ENCODE measurements around the gene ATP6V1F.

ATP6V1F gene

DNA sequence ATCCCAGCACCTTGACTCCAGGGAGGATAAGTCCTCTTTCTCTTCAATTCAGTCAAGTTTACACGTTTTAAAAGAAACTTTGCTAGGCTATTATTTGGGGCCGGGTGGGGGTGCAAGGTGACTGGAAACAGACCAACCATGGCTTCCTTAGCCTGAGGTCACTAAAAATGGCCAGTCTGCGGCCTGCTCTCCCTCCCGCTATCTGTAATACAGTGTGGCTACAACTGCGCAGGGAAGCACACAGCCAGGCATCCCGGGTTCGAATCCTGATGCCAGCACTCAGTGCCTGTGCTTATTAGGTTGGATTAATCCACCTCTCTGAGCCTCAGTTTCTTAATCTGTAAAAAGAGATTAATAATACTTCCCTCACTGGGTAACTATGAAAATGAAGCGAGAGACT lies 19.5 kb downstream of the ATP6V1F start:
- Histone ChIP-seq H3K4me1 (ENCODE audit: control insufficient read depth, insufficient read depth, low read length) (peaks cover 15% of the 10 kb centered on the region), H3K27me3 (ENCODE audit: control insufficient read depth, insufficient read depth, low read length) (no peaks in the 10 kb centered on the region), H3K9me3 (ENCODE audit: control insufficient read depth, insufficient read depth, low read depth, low read length) (no peaks in the 10 kb centered on the region), H3K9ac (ENCODE audit: low read length) (no peak overlapping the region), H3K27ac (ENCODE audit: low read depth, low read length) (no peak overlapping the region), H3K36me3 (ENCODE audit: control insufficient read depth, insufficient read depth, low read length) (no peaks in the 10 kb centered on the region), H3K4me3 (ENCODE audit: low read depth, low read length) (no peak overlapping the region)

DNA sequence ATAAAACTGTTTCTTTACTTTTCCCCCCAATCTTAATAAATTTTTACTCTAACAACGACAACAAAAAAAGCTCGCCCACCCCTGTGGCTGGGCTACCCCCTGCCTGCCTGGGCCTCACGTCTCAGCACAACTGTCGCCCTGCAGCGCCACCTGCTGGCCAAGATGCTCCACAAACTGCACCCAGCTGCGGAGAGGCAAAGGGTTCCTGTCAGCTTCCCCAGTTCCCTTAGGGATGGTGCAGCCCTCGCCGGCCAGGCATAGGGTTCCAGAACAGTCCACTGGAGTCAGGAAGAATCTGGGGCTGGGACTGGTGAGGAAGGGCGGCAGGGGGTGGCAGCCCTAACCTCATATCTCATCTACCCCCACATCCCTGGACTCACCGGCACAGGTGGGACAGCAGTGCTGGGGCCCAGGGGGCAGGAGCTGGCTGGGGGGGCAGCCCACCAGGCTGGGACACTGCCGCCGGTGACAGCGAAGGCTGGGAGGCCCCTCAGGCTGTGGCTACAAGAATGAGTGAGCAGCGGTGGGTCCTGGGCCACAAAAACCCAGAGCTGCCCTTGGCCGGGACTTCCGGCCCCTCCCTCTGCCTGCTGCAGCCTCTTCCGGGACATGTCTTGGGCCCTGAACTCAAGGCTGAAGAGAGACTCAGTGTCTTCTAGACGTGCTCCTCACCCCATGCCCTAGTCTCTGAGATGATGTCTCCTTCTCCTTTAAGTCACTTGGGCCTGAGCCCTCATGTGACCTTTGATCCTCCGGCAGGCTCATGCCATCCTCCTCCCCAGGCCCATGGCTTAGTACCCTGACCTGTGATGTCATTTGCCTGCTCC lies 21.2 kb downstream of the ATP6V1F start:
- H3K36me3 ChIP-seq (ENCODE audit: control insufficient read depth, insufficient read depth, low read length), result no peaks in the 10 kb centered on the region
- no peaks in the 10 kb centered on the region for H3K27me3 ChIP-seq (ENCODE audit: control insufficient read depth, insufficient read depth, low read length)
- no peak overlapping the region for H3K9ac ChIP-seq (ENCODE audit: low read length)
- H3K9me3 ChIP-seq (ENCODE audit: control insufficient read depth, insufficient read depth, low read depth, low read length), result no peaks in the 10 kb centered on the region
- H3K4me1 ChIP-seq (ENCODE audit: control insufficient read depth, insufficient read depth, low read length), result peaks cover 22% of the 10 kb centered on the region
- H3K4me3 ChIP-seq (ENCODE audit: low read depth, low read length), result no peak overlapping the region
- H3K27ac ChIP-seq (ENCODE audit: low read depth, low read length), result no peak overlapping the region

DNA sequence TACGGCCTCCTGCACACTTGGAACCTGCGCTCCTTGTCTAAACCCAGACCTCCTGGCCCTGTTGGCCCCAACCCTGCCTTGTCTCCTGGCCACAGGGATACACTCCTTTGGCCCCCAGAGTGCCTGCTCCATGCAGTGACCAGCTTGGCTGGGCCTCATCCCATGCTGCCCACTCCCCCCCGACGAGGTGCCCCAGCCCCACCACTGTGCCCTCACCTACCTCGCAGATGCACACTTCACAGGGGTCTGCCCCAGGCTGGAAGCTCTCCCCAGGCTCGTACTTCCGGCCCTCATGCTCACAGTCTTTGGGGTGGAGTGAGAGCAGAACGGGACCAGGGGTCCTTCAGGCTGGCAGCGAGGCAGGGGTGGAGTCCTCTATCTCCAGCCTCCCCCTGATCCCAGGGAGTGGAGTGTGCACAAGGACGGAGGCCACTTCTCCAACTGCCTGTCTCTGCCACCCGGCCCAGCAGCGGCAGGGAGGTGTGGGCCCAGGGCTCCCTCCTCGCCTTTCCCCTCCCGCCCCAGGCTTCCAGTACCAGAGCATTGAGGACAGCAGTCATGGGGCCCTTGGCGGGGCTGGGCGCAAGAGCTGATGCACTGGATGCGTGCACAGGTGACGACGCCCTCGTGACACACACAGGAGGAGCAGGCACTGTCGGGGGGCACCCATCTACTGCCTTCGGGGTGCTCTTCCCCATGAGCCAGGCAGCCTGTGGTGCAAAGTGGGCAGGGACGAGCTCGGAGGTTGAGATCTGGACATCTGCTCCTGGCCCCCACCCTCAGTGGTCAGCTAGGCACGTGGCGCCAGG lies 22.1 kb downstream of the ATP6V1F start:
- Histone ChIP-seq H3K36me3 (ENCODE audit: control insufficient read depth, insufficient read depth, low read length) (no peaks in the 10 kb centered on the region), H3K4me1 (ENCODE audit: control insufficient read depth, insufficient read depth, low read length) (peaks cover 25% of the 10 kb centered on the region), H3K27ac (ENCODE audit: low read depth, low read length) (no peak overlapping the region), H3K9ac (ENCODE audit: low read length) (no peak overlapping the region), H3K9me3 (ENCODE audit: control insufficient read depth, insufficient read depth, low read depth, low read length) (no peaks in the 10 kb centered on the region), H3K27me3 (ENCODE audit: control insufficient read depth, insufficient read depth, low read length) (no peaks in the 10 kb centered on the region), H3K4me3 (ENCODE audit: low read depth, low read length) (no peak overlapping the region)

DNA sequence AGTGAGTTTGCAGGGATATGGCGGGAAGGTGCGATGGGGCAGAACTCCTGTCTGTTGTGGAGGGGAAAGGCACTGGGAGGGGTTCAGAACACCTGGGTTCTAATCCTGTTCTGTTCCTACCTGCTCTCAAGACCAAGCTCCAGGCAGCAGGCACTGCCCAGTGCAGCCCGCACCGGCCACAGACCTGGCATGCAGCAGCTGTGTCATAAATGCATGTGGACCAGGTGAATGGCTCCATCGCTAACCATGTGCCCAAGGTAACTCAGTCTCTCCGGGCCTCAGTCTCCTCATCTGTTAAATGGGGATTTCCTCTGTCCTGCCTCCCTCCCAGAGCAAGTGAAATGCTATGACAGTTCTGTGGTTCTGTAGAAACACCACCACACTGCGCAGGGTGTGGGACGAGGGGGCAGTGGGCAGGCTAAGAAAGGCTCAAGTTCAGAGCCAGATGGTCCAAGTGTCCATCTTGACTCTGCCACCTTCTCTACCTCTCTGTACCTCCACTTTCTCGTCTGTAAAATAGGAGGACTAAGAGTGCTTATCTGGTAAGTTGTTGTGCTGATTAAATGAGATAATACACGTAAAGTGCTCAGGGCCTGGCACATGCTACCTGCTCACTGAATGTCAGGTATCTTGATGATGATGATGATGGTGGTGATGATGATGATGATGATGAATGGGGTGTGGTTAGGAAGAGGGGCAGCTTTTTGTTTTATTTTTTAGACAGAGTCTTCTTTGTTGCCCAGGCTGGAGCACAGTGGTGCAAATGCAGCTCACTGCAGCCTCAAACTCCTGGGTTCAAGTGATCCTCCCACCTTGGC lies 22.9 kb downstream of the ATP6V1F start:
- Histone ChIP-seq H3K27ac (ENCODE audit: low read depth, low read length) (no peak overlapping the region), H3K4me3 (ENCODE audit: low read depth, low read length) (no peak overlapping the region), H3K4me1 (ENCODE audit: control insufficient read depth, insufficient read depth, low read length) (peaks cover 28% of the 10 kb centered on the region), H3K9ac (ENCODE audit: low read length) (no peak overlapping the region), H3K27me3 (ENCODE audit: control insufficient read depth, insufficient read depth, low read length) (no peaks in the 10 kb centered on the region), H3K9me3 (ENCODE audit: control insufficient read depth, insufficient read depth, low read depth, low read length) (no peaks in the 10 kb centered on the region), H3K36me3 (ENCODE audit: control insufficient read depth, insufficient read depth, low read length) (no peaks in the 10 kb centered on the region)

DNA sequence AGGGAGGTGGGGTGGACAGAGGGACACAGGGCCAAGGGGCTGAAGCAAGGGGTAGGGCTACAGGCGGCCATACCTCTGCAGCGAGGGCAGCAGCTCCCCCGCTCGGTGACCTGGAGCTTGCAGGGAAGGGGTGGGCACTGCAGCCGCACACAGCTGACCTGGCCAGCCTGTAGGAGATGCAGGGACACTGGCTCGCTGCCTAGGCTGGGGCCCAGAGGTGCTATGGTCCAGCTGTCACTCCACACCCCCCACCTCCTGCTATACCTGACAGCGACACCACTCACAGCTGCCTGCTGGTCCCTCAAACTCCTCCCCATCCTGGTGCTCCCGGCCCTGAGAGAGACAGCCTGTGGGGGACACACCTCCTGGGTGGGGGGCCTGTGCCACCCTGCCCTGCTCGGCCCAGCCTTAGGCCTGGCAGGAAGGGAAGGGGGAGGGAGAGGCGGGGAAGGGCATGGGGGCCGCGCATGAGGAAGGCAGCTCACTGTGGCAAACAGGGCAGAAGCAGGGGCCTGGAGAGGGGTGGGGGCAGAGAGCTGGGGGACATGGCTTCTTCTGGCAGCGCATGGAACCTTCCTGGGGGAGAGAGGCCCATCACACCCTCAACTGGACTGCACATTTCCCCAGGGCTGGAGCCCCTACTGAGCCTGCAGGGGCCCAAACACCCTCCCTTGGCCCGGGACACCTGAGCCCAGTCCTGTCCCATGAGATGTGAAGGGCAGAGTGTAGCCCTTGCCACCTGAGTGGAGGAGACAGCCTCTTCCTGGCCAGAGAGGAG lies 23.9 kb downstream of the ATP6V1F start:
- Histone ChIP-seq H3K9ac (ENCODE audit: low read length) (no peak overlapping the region), H3K4me1 (ENCODE audit: control insufficient read depth, insufficient read depth, low read length) (peaks cover 30% of the 10 kb centered on the region), H3K4me3 (ENCODE audit: low read depth, low read length) (no peak overlapping the region), H3K27me3 (ENCODE audit: control insufficient read depth, insufficient read depth, low read length) (no peaks in the 10 kb centered on the region; the same call in 1 of the 2 replicates), H3K9me3 (ENCODE audit: control insufficient read depth, insufficient read depth, low read depth, low read length) (no peaks in the 10 kb centered on the region), H3K36me3 (ENCODE audit: control insufficient read depth, insufficient read depth, low read length) (no peaks in the 10 kb centered on the region), H3K27ac (ENCODE audit: low read depth, low read length) (no peak overlapping the region)

DNA sequence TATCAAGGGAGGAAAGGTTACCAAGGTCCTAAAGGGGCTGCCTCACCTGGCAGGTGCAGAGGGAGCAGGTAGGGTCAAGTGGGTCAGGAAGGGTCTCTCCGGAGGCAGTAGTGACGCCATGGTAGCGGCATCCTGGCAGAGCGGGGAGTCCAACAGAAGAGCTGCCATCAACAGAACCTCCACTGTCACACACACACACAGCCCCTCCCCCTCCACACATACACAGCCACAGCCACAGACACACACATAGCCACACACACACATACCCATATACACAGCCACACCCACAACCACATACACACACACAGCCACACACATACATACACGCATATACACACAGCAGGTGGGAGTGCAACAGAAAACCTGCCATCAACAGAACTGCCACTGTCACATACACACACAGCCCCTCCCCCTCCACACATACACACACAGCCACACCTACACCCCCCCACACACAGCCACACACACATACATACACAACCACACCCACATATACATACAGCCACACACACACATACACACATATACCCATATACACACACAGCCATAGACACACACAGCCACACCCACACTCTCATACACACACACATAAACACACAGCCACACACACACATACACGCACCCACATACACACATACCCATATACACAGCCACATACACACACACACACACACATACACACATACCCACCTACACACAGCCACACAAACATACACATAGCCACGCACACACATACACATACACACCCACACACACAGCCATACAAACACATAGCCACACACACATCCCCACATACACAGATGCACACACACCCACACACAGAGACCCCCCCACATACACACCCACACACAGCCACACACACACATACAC lies 24.7 kb downstream of the ATP6V1F start:
- Histone ChIP-seq H3K9me3 (ENCODE audit: control insufficient read depth, insufficient read depth, low read depth, low read length) (no peaks in the 10 kb centered on the region), H3K4me1 (ENCODE audit: control insufficient read depth, insufficient read depth, low read length) (peaks cover 33% of the 10 kb centered on the region), H3K27me3 (ENCODE audit: control insufficient read depth, insufficient read depth, low read length) (no peaks in the 10 kb centered on the region; the same call in 1 of the 2 replicates), H3K36me3 (ENCODE audit: control insufficient read depth, insufficient read depth, low read length) (0 out of 2 replicates have a peak, but pooled peaks cover 3% of the 10 kb centered on the region), H3K4me3 (ENCODE audit: low read depth, low read length) (no peak overlapping the region), H3K9ac (ENCODE audit: low read length) (no peak overlapping the region), H3K27ac (ENCODE audit: low read depth, low read length) (no peak overlapping the region)

DNA sequence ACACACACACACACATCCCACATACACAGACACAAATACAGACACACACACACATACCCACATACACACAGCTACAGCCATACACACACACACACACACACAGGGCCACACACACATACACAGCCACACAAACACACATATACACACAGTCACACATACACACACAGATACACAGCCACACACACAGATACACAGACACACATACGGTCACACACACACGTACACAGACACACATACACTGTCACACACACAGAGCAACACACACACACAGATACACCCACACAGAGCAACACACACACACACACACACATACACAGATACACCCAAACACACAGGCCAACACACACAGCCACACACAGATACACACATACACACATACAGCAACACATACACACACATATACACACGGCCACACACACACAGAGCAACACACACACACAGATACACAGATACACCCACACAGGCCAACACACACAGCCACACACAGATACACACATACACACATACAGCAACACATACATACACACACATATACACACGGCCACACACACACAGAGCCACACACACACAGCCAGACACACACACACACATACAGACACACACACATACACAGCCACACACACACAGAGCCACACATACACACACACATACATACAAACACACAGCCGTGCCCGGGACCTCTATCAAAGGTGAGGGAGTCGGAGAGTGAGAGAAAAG lies 25.5 kb downstream of the ATP6V1F start:
- H3K4me1 ChIP-seq (ENCODE audit: control insufficient read depth, insufficient read depth, low read length), result peaks cover 33% of the 10 kb centered on the region
- H3K27me3 ChIP-seq (ENCODE audit: control insufficient read depth, insufficient read depth, low read length), result no peaks in the 10 kb centered on the region; the same call in 1 of the 2 replicates
- H3K9ac ChIP-seq (ENCODE audit: low read length), result peak overlapping the region; percentile 14
- H3K27ac ChIP-seq (ENCODE audit: low read depth, low read length), result no peak overlapping the region
- 0 out of 2 replicates have a peak, but pooled peaks cover 3% of the 10 kb centered on the region for H3K36me3 ChIP-seq (ENCODE audit: control insufficient read depth, insufficient read depth, low read length)
- H3K4me3 ChIP-seq (ENCODE audit: low read depth, low read length), result no peak overlapping the region
- no peaks in the 10 kb centered on the region for H3K9me3 ChIP-seq (ENCODE audit: control insufficient read depth, insufficient read depth, low read depth, low read length)

DNA sequence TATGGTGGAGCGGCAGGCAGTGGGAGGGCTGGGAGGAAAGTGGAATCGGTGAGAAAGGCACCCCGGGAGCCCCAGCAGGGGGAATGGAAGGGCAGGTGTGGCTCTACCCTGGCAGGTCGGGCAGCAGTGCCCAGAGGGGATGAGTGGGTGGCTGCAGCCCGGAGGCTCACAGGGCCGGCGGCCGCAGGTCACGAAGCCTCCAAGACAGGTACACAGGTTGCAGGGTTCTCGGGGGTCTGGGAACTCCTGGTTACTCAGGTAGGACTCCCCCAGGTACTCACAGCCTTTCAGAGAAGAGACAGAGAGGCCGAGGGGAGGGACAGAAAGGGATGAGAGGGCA lies 26.1 kb downstream of the ATP6V1F start:
- H3K27ac ChIP-seq (ENCODE audit: low read depth, low read length), result no peak overlapping the region
- no peaks in the 10 kb centered on the region for H3K9me3 ChIP-seq (ENCODE audit: control insufficient read depth, insufficient read depth, low read depth, low read length)
- H3K4me1 ChIP-seq (ENCODE audit: control insufficient read depth, insufficient read depth, low read length), result peaks cover 32% of the 10 kb centered on the region
- peak overlapping the region; percentile 14 for H3K9ac ChIP-seq (ENCODE audit: low read length)
- H3K36me3 ChIP-seq (ENCODE audit: control insufficient read depth, insufficient read depth, low read length), result 0 out of 2 replicates have a peak, but pooled peaks cover 3% of the 10 kb centered on the region
- no peaks in the 10 kb centered on the region; the same call in 1 of the 2 replicates for H3K27me3 ChIP-seq (ENCODE audit: control insufficient read depth, insufficient read depth, low read length)
- H3K4me3 ChIP-seq (ENCODE audit: low read depth, low read length), result no peak overlapping the region

DNA sequence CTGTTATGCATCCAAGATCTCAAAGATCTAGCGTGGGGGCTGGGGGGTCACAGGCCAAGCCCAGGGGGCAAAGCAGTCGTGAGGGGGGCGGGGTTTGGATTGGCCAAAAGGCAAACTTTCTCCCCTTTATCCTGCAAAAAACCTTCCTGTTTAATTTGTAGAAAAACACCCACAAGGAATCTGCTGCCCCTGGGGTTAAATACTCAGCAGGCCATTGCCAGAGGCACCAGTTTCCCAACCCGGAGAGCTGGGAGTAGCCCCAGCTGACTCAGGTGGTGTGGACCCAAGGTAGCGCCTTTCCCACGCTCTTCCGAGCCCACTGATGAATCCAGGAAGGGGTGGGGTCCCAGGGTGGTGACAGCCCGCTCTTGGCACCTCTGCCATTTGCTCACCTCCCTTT lies 26.5 kb downstream of the ATP6V1F start:
- Histone ChIP-seq H3K27me3 (ENCODE audit: control insufficient read depth, insufficient read depth, low read length) (no peaks in the 10 kb centered on the region; the same call in 1 of the 2 replicates), H3K4me1 (ENCODE audit: control insufficient read depth, insufficient read depth, low read length) (peaks cover 28% of the 10 kb centered on the region), H3K9ac (ENCODE audit: low read length) (no peak overlapping the region), H3K27ac (ENCODE audit: low read depth, low read length) (no peak overlapping the region), H3K36me3 (ENCODE audit: control insufficient read depth, insufficient read depth, low read length) (0 out of 2 replicates have a peak, but pooled peaks cover 3% of the 10 kb centered on the region), H3K4me3 (ENCODE audit: low read depth, low read length) (no peak overlapping the region), H3K9me3 (ENCODE audit: control insufficient read depth, insufficient read depth, low read depth, low read length) (no peaks in the 10 kb centered on the region)

Data from HUES6 (cell line).